Measurements from ENCODE around the gene BTRC. TPM values are rescaled to one million over a fixed set of nuclear protein-coding genes. Genes with fewer than 3 reads are reported as not detected.

The BTRC gene
- total and polyA plus RNA-seq, 2 donors (not counting 3 experiments of a cell fraction or from before 2014, with no cell fraction given) = 11.6 to 18.5 TPM

DNA sequence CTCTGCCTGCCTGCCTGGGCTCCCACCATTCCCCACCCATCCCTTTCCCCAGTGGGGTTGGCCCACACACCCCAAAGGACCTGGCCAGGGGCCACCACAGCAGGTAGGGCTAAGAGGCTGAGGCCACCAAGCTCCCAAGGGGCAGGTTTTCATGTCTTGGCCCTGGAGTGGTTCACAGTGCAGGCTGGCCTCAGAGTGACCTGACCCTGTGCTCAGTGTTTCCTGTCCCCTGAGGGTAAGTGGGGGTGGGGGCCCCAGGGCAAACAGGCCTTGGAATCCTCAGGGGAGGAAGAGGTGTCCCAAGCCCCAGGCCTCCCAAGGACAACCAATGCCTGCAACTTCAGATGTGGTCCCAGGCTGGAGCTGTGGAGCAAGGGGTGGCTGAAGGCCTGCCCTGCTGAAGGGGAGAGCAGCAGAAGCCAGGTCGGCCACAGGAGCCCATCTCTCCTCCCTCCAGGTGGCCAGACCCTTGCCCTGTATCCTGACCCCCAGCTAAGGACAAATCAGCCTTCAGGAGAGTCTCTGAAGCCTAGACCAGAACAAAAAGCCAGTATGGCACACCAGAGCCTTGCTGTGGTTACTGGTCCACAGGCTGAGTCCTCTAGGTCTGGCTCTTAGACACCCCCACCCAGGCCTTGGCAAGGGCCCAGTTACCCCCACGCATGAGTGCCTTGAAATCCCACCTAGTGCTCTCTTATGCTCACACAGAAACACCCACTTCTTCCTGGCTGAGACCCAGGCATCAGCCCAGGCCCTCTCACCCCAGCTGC, 206.5 kb downstream of the BTRC start:
- ChIA-PET POLR2A (no interaction called here), CTCF (interaction anchor here (1.5 kb wide), 1 partner anchor 10 kb away, joined by 7 read pairs; no protein-coding TSS in a partner anchor)
- H4K20me1 ChIP-seq (replicated peaks; ENCODE audit: control insufficient read depth, extremely low read depth, insufficient read depth, low read length) = no peaks in the 10 kb centered on the region
- no TSS peak for BruUV-seq (replicated peaks)
- intact Hi-C loops (cut with micrococcal nuclease) (no loop called here), dilution Hi-C loops (cut with MboI; ENCODE audit: extremely low pct_ligation_motif_present, low sequenced_read_pairs) (no loop called here)
- H3K27me3 ChIP-seq (ENCODE audit: control insufficient read depth in 2 of 2, insufficient read depth in 2 of 2, low read length in 2 of 2) = peaks cover 3 to 4% of the 10 kb centered on the region in 2 experiments
- FAIRE-seq (no peak), DNase-seq (ENCODE audit: low read depth, low spot score) (no peak)
- no peaks in the 10 kb centered on the region for H3K9me1 ChIP-seq (replicated peaks; ENCODE audit: control insufficient read depth, extremely low read depth, insufficient read depth, low read length)
- no peaks in the 10 kb centered on the region for H3K9me3 ChIP-seq (replicated peaks; ENCODE audit: control insufficient read depth, insufficient read depth, low read length)
- no peak overlapping the region for H3K27ac ChIP-seq (ENCODE audit: insufficient read depth, low read depth, low read length)
- H2AFZ ChIP-seq (ENCODE audit: low read depth, low read length) = no peak overlapping the region
- no peak overlapping the region for H3K4me2 ChIP-seq (ENCODE audit: insufficient read depth, low read length)
- no peak overlapping the region for H3K9ac ChIP-seq (replicated peaks; ENCODE audit: extremely low read depth, insufficient read depth, low read length)
- no peak overlapping the region for H3K4me3 ChIP-seq (replicated peaks in 1 of 3; ENCODE audit: insufficient read depth in 1 of 3, low read depth in 1 of 3, low read length in 3 of 3)
- no peak for TF ChIP-seq JUN (IDR thresholded peaks at IDR 0.05; ENCODE audit: borderline replicate concordance, insufficient read depth, insufficient read length, low read depth)
- no peaks in the 10 kb centered on the region for H3K36me3 ChIP-seq (ENCODE audit: control insufficient read depth in 2 of 2, extremely low read depth in 1 of 2, insufficient read depth in 2 of 2, low read length in 2 of 2)
- no peaks in the 10 kb centered on the region for H3K4me1 ChIP-seq (ENCODE audit: control insufficient read depth, extremely low read depth, insufficient read depth, low read length)
- no peaks in the 10 kb centered on the region for H3K79me2 ChIP-seq (ENCODE audit: control insufficient read depth, insufficient read depth, low read length)

DNA sequence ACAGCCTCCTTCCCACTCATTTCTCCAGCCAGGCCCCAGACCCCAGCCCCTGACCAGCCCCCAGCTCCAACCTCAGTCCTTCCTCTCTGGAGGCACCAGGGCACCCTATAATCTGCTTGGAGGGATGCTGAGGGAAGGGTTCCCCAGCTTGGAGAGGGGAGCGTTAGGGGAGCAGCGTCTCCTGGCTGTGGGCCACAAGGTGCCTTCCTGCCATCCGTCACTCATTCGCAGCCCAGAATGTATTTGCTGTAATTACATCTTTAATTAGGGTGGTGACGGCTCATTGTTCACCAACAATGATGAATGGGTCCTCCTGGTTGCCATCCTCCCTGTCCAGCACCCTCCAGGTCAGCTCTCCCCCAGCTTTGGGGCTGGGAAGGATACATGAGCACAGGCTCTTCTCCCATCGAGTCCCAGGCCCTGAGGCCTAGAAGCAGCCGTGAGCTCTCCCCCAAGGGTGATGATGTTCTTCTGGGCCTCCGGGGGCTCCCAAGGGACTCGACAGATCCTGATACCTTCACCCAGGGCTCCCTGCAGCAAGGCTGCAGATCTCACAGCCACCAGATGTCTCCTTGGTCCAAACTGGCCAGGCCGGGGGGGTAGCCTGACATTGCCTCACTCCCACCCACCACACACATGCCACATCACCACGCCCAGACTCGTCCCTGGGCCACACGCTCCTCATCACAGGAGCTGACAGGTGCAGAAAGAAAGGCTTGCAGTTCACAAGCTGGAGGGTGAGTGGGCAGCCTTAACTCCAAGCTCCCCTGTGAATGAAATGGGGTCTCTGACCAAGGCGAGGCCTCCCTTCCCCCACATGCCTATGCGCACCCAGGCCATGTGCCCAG, 207.3 kb downstream of the BTRC start:
- BruUV-seq (replicated peaks) = no TSS peak
- Histone ChIP-seq H3K79me2 (ENCODE audit: control insufficient read depth, insufficient read depth, low read length) (no peaks in the 10 kb centered on the region), H4K20me1 (replicated peaks; ENCODE audit: control insufficient read depth, extremely low read depth, insufficient read depth, low read length) (no peaks in the 10 kb centered on the region), H3K27me3 (ENCODE audit: control insufficient read depth in 2 of 2, insufficient read depth in 2 of 2, low read length in 2 of 2) (peaks cover 7 to 8% of the 10 kb centered on the region in 2 experiments), H3K9ac (replicated peaks; ENCODE audit: extremely low read depth, insufficient read depth, low read length) (no peak overlapping the region), H2AFZ (ENCODE audit: low read depth, low read length) (no peak overlapping the region), H3K27ac (ENCODE audit: insufficient read depth, low read depth, low read length) (no peak overlapping the region), H3K4me2 (ENCODE audit: insufficient read depth, low read length) (no peak overlapping the region), H3K36me3 (ENCODE audit: control insufficient read depth in 2 of 2, extremely low read depth in 1 of 2, insufficient read depth in 2 of 2, low read length in 2 of 2) (no peaks in the 10 kb centered on the region), H3K9me3 (replicated peaks; ENCODE audit: control insufficient read depth, insufficient read depth, low read length) (no peaks in the 10 kb centered on the region), H3K9me1 (replicated peaks; ENCODE audit: control insufficient read depth, extremely low read depth, insufficient read depth, low read length) (no peaks in the 10 kb centered on the region), H3K4me3 (replicated peaks in 1 of 3; ENCODE audit: insufficient read depth in 1 of 3, low read depth in 1 of 3, low read length in 3 of 3) (no peak overlapping the region), H3K4me1 (ENCODE audit: control insufficient read depth, extremely low read depth, insufficient read depth, low read length) (no peaks in the 10 kb centered on the region)
- FAIRE-seq (no peak), DNase-seq (ENCODE audit: low read depth, low spot score) (no peak)
- intact Hi-C loops (cut with micrococcal nuclease) = no loop called here
- TF ChIP-seq CTCF (IDR thresholded peaks at IDR 0.05; ENCODE audit: extremely low read depth in 1 of 2, insufficient read depth in 1 of 2, low read depth in 1 of 2, low read length in 2 of 2) (no peak), POLR2A (IDR thresholded peaks at IDR 0.05; ENCODE audit: low read depth, low read length) (no peak), POLR2AphosphoS5 (IDR thresholded peaks at IDR 0.05; ENCODE audit: insufficient read depth, low read depth, low read length) (no peak), EZH2 (IDR thresholded peaks at IDR 0.05; ENCODE audit: borderline replicate concordance, low read depth, low read length, severe bottlenecking) (no peak), GATA2 (IDR thresholded peaks at IDR 0.05; ENCODE audit: insufficient read depth, insufficient read length, low read depth, low read length) (no peak), FOS (IDR thresholded peaks at IDR 0.05; ENCODE audit: borderline replicate concordance, insufficient read depth, low read length) (no peak)
- ChIA-PET POLR2A (no interaction called here), CTCF (interaction anchor here (1.0 to 1.5 kb wide), 4 partner anchors 8 to 11 kb away, joined by 3 to 7 read pairs (median 4); no protein-coding TSS in a partner anchor)
- dilution Hi-C loops (cut with MboI; ENCODE audit: extremely low pct_ligation_motif_present, low sequenced_read_pairs) = no loop called here
